Activated T-cell treated with anti-CD3 and anti-CD28 coated beads, Interleukin-2, amount 50 U/mL, for 1 hour (primary cell): ENCODE measurements around the gene LRMDA.

Source experiments
- DNase-seq: peaks from one replicate; pipeline ENCODE4 v3.0.0-alpha.2; 2020

Gene LRMDA

GRCh38 chr10:75449382-75450074, 18.1 kb downstream of the LRMDA start:
- no peak for DNase-seq

- no peak for DNase-seq
Observed at GRCh38 chr10:75450075-75450445, 18.6 kb downstream of the LRMDA start.

GRCh38 chr10:75450644-75451640, 19.5 kb downstream of the LRMDA start:
- DNase-seq: no peak

- no peak for DNase-seq
Observed at GRCh38 chr10:75451831-75452230, 20.4 kb downstream of the LRMDA start.

- DNase-seq: no peak
Observed at GRCh38 chr10:75452997-75453396, 21.6 kb downstream of the LRMDA start.

- DNase-seq: no peak
Observed at GRCh38 chr10:75456122-75456521, 24.7 kb downstream of the LRMDA start.

GRCh38 chr10:75460059-75460458, 28.6 kb downstream of the LRMDA start:
- no peak for DNase-seq

GRCh38 chr10:75461672-75462649, 30.5 kb downstream of the LRMDA start:
- no peak for DNase-seq

- DNase-seq: no peak
Observed at GRCh38 chr10:75462865-75463264, 31.4 kb downstream of the LRMDA start.

GRCh38 chr10:75464478-75465449, 33.3 kb downstream of the LRMDA start:
- no peak for DNase-seq

GRCh38 chr10:75465450-75465827, 34.0 kb downstream of the LRMDA start:
- no peak for DNase-seq

GRCh38 chr10:75466001-75466400, 34.6 kb downstream of the LRMDA start:
- no peak for DNase-seq

- no peak for DNase-seq
Observed at GRCh38 chr10:75466886-75467285, 35.5 kb downstream of the LRMDA start.

GRCh38 chr10:75468612-75469005, 37.2 kb downstream of the LRMDA start:
- DNase-seq: no peak

GRCh38 chr10:75469006-75469616, 37.7 kb downstream of the LRMDA start:
- DNase-seq: no peak

- DNase-seq: no peak
Observed at GRCh38 chr10:75470901-75471300, 39.5 kb downstream of the LRMDA start.

GRCh38 chr10:75472685-75473084, 41.3 kb downstream of the LRMDA start:
- DNase-seq: no peak

GRCh38 chr10:75474106-75474505, 42.7 kb downstream of the LRMDA start:
- no peak for DNase-seq

- no peak for DNase-seq
Observed at GRCh38 chr10:75475460-75476182, 44.2 kb downstream of the LRMDA start.

- no peak for DNase-seq
Observed at GRCh38 chr10:75476569-75476968, 45.1 kb downstream of the LRMDA start.

- DNase-seq: no peak
Observed at GRCh38 chr10:75476985-75477384, 45.6 kb downstream of the LRMDA start.
